ENCODE measurements around the gene HCST. TPM values are rescaled to one million over a fixed set of nuclear protein-coding genes. Genes with fewer than 3 reads are reported as not detected.

The HCST gene
- total RNA-seq: 16.7 TPM
- 10.6 TPM for polyA plus RNA-seq (ENCODE audit: insufficient read depth, low read depth, low replicate concordance)
- long read RNA-seq, donor 1: 0 reads
- long read RNA-seq, donor 2, partial matches to known transcripts: 0 of 3 reads
- long read RNA-seq, donor 2, other reads (novel, unspliced or antisense): 0 of 3 reads
- long read RNA-seq, donor 3, partial matches to known transcripts: 0 of 3 reads
- long read RNA-seq, donor 3, other reads (novel, unspliced or antisense): 0 of 3 reads
- long read RNA-seq, donor 4, partial matches to known transcripts: 0 of 2 reads
- long read RNA-seq, donor 4, other reads (novel, unspliced or antisense): 0 of 2 reads
- long read RNA-seq, donor 5: 0 reads
- long read RNA-seq, donor 6, transcript HCST-201 (4 exons, 613 nt): major isoform, 7 of 10 reads
- long read RNA-seq, donor 6, partial matches to known transcripts: 0 of 10 reads
- long read RNA-seq, donor 6, other reads (novel, unspliced or antisense): 0 of 10 reads
- long read RNA-seq, donor 7, partial matches to known transcripts: 0 of 1 reads
- long read RNA-seq, donor 7, other reads (novel, unspliced or antisense): 0 of 1 reads
- long read RNA-seq, donor 8, partial matches to known transcripts: 0 of 1 reads
- long read RNA-seq, donor 8, other reads (novel, unspliced or antisense): 0 of 1 reads
- long read RNA-seq, donor 9: 0 reads
- long read RNA-seq, donor 10, partial matches to known transcripts: 0 of 1 reads
- long read RNA-seq, donor 10, other reads (novel, unspliced or antisense): 0 of 1 reads

- H3K36me3 ChIP-seq (ENCODE audit: control insufficient read depth in 2 of 3, insufficient read depth in 3 of 3, low read length in 3 of 3): no peaks in the 10 kb centered on the region
- H3K27ac ChIP-seq (ENCODE audit: low read depth in 2 of 2, low read length in 2 of 2): peak within 1 kb of the TSS in 1 of 2 donors; percentile 60
- DNase-seq (peak in 1 of 5 donors; percentile 19), FAIRE-seq (no peak)
- peaks cover 0 to 7% (median 0%) of the 10 kb centered on the region in 3 donors for H3K4me1 ChIP-seq (ENCODE audit: control insufficient read depth in 2 of 3, insufficient read depth in 2 of 3, low read depth in 1 of 3, low read length in 3 of 3)
- H3K9me3 ChIP-seq (ENCODE audit: control insufficient read depth in 2 of 3, insufficient read depth in 1 of 3, low read length in 3 of 3): no peaks in the 10 kb centered on the region
- intact Hi-C loops (cut with DNase I): no loop called here
- H3K27me3 ChIP-seq (ENCODE audit: control insufficient read depth, insufficient read depth, low read length): no peaks in the 10 kb centered on the region
- peak within 1 kb of the TSS in 2 of 3 donors; percentile 1 to 23 for H3K9ac ChIP-seq (ENCODE audit: low read length in 3 of 3)
- H3K4me3 ChIP-seq (ENCODE audit: low read length in 3 of 3): peak within 1 kb of the TSS in 1 of 3 donors; percentile 10
- TF ChIP-seq, protein P1, sequence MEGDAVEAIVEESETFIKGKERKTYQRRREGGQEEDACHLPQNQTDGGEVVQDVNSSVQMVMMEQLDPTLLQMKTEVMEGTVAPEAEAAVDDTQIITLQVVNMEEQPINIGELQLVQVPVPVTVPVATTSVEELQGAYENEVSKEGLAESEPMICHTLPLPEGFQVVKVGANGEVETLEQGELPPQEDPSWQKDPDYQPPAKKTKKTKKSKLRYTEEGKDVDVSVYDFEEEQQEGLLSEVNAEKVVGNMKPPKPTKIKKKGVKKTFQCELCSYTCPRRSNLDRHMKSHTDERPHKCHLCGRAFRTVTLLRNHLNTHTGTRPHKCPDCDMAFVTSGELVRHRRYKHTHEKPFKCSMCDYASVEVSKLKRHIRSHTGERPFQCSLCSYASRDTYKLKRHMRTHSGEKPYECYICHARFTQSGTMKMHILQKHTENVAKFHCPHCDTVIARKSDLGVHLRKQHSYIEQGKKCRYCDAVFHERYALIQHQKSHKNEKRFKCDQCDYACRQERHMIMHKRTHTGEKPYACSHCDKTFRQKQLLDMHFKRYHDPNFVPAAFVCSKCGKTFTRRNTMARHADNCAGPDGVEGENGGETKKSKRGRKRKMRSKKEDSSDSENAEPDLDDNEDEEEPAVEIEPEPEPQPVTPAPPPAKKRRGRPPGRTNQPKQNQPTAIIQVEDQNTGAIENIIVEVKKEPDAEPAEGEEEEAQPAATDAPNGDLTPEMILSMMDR (IDR thresholded peaks at IDR 0.05; ENCODE audit: borderline replicate concordance, extremely low read depth, insufficient read depth): no peak
Measured at GRCh38 chr19:35901854-35902661, at the start of gene HCST. Gene HCST, plus strand, starts transcription at chr19:35902529. Its CDS starts 65 bp downstream, at chr19:35902594.

GRCh38 chr19:35853038-35853756 is 49.1 kb upstream of the HCST start:
- Histone ChIP-seq H3K4me1 (ENCODE audit: control insufficient read depth in 2 of 3, insufficient read depth in 2 of 3, low read depth in 1 of 3, low read length in 3 of 3) (no peaks in the 10 kb centered on the region), H3K4me3 (ENCODE audit: low read length in 3 of 3) (no peak overlapping the region), H3K9me3 (ENCODE audit: control insufficient read depth in 2 of 3, insufficient read depth in 1 of 3, low read length in 3 of 3) (no peaks in the 10 kb centered on the region), H3K27ac (ENCODE audit: low read depth in 2 of 2, low read length in 2 of 2) (no peak overlapping the region), H3K27me3 (ENCODE audit: control insufficient read depth, insufficient read depth, low read length) (no peaks in the 10 kb centered on the region), H3K9ac (ENCODE audit: low read length in 3 of 3) (no peak overlapping the region), H3K36me3 (ENCODE audit: control insufficient read depth in 2 of 3, insufficient read depth in 3 of 3, low read length in 3 of 3) (no peaks in the 10 kb centered on the region)
- no peak for FAIRE-seq
- intact Hi-C loops (cut with DNase I): no loop called here
- TF ChIP-seq, protein P1 (IDR thresholded peaks at IDR 0.05; ENCODE audit: borderline replicate concordance, extremely low read depth, insufficient read depth): no peak
- peak in 1 of 5 donors; percentile 43 for DNase-seq

- H3K4me3 ChIP-seq (ENCODE audit: low read length in 3 of 3): peak within 1 kb of the TSS in 2 of 3 donors; percentile 29 to 41
- no peak within 1 kb of the TSS for H3K9ac ChIP-seq (ENCODE audit: low read length in 3 of 3)
- H3K27ac ChIP-seq (ENCODE audit: low read depth in 2 of 2, low read length in 2 of 2): no peak within 1 kb of the TSS
- no peak for FAIRE-seq
- no peaks in the 10 kb centered on the region for H3K9me3 ChIP-seq (ENCODE audit: control insufficient read depth in 2 of 3, insufficient read depth in 1 of 3, low read length in 3 of 3)
- no peaks in the 10 kb centered on the region for H3K27me3 ChIP-seq (ENCODE audit: control insufficient read depth, insufficient read depth, low read length)
- DNase-seq: peak in 4 of 5 donors; percentile 55 to 80 (median 64)
- TF ChIP-seq, protein P1 (IDR thresholded peaks at IDR 0.05; ENCODE audit: borderline replicate concordance, extremely low read depth, insufficient read depth): no peak
- peaks cover 0 to 4% (median 0%) of the 10 kb centered on the region in 3 donors for H3K4me1 ChIP-seq (ENCODE audit: control insufficient read depth in 2 of 3, insufficient read depth in 2 of 3, low read depth in 1 of 3, low read length in 3 of 3)
- intact Hi-C loops (cut with DNase I): no loop called here
- H3K36me3 ChIP-seq (ENCODE audit: control insufficient read depth in 2 of 3, insufficient read depth in 3 of 3, low read length in 3 of 3): no peaks in the 10 kb centered on the region
Measured at GRCh38 chr19:35856546-35857149, 45.7 kb upstream of the HCST start, which contains the start of gene KIRREL2. Gene KIRREL2, plus strand, starts transcription at chr19:35856911. Its CDS starts 209 bp downstream, at chr19:35857120.

Data from kidney (tissue), 22 donors.